Stimulated activated CD8-positive, alpha-beta memory T cell treated with anti-CD3 and anti-CD28 coated beads, Interleukin-15, amount 100 ng/mL, for 1 hour (primary cell): ENCODE data around the gene GMPPA.

ENCODE experiments used
- DNase-seq: peaks from one replicate; pipeline ENCODE4 v3.0.0-alpha.2; 2020; ENCODE audit warnings: low read depth

GMPPA gene

DNA sequence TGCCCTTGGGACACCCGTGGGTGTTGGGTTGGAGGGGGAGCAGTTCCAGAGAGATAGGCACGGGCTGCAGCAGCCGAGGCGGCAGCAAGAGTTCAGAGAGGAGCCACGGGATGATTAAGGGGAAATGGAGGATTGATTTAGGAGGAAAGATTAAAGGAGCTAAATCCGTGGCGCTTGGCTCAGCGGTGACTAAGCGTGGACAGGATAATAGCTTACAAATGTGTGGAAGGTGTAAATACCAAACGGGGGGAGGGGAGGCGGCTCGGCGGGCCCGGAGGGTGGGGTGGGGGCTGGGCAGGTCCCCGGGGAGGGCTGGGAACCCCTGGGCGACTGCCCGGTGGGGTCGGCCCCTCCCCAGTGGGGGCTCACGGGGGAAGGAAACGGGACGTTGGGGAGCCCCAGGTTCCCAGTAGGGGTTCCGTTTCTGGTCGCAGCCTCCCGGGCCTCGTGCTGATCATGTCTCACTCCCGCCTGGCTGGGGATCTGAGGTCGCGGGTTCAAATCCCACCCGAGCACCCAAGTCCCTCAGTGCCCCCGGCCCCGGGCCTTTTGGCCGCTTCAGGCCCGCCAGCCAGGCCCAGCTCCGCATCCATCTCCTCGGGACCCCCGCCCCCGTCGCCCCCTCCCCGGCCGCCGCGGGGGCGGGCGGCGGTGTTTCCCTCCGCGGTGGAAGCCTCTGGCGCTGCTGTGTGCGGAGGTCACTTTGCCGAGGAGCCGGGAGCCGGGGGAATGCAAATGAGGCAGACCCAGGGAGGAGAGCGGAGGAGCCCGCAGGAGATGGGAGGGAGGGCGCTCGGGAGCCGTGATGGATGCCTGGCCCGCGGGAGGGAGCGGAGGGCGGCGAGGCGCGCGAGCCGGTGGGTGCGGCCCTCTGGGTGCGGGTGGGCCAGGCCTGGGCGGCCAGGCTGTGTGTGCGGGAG, 23.7 kb downstream of the GMPPA start:
- DNase-seq, result no peak

DNA sequence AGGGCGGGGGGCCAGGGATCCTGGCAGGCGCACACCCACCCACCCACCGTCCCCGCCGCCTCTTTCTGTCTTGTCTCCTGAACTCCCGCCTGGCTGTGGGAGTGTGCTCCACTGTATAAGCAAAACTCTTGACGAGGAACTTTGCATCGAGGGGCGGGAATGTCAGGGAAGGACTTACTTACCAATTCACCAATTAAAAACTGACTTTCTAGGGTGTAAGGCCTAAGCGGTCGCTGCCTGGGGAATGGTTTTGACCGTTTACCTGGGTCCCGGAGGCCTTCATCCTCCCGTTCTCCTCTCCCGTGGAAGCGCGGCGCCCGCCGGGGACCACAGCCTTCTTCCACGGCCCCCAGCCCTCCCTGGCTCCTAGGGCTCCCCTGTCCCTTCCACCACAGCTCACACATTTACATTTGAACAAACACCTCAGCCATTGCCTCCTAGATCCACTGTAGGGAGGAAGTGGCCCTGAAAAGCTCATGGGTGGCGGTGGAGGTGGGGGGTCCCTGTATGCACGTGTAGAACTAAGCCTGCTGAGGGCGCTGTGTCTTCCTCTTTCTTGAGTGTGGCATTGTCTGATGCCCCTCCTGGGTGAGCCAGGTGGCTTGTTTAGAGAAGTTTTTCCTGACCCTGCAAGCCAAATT, 24.5 kb downstream of the GMPPA start:
- DNase-seq, result no peak

DNA sequence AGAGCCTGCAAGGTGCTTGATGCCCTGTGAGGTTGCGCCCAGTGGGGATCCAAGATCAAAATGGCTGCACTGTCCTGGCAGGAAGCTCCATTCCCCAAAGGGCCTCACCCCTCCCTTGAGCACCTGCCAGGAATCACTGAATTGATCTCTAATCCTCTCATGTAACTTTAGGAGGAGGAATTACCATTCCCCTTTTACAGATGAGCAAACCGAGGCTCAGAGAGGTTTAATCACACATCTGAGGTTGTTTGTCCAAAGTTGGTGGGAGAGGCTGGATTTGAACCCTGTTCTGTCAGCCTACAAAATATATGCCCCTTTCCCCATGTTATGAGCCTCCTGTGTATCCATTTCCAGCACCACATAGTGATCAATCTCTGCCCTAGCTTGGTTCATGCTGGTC, 26.1 kb downstream of the GMPPA start:
- no peak for DNase-seq

DNA sequence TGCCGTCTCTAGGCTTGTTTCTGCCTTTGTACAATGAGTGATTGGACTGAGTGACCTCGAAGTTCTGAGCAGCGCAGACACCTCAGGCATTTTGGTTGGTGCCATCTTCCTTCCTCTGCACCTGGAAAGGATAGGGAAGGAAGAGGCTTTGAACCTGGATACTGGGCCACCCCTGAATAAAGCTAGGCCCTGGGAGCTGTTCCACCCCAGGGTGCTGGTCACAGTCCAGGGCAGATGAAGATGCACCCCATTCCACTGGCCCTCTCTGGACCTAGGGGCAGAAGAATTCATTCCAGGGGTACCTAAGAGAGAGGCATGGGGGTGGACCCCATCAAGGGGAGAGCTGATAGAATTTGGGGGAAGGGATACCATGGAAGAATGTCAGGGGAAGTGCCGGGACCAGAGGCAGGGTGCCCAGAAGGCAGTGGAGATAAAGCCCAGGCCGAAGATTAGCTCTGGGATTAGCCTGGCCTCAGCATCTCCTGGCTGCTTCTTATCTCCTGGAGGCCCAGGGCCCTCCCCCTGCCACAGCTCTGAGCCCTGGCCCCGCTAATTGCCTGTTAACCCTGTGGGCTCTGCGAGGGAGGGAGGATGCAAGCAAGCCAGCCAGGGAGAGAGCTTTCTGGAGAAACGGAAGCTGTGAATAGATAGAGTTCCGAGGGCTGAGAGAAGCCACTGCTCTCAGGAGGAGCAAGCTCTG, 27.0 kb downstream of the GMPPA start:
- no peak for DNase-seq

DNA sequence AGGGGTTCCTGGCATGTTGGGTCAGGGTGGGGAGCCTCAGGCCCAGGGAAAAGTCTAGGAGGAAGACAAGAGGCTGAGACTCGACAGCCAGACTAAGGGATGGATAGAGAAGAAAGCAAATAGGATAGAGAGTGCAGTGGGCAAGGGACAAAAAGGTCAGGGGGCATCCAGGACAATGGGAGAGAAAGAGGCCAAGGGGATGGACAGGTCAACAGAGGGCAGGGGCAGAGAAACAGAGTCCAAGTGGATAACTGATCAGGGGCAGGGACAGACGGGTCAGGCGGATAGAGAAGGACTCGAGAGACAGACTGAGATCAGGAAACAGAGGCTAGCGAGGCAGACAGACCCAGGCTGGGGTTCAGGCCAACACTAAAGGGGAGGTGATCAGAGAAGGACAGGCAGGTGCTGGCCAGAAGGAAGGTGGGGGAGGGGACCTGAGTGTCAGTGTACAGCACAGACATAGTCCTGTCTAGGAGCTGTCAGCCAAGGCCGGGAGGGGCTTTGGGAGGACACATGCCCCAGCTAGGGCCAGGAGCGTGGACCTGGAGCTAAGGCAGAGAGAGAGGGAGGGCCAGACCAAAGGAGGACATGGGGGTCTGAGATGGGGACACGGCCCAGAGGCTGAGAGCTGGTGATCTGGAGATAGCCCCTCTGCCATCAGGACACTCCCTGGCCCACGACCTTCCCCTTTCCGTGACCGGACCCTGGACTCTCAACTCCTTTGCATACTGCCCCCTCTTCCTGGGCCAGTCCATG, 27.8 kb downstream of the GMPPA start:
- DNase-seq, result no peak

DNA sequence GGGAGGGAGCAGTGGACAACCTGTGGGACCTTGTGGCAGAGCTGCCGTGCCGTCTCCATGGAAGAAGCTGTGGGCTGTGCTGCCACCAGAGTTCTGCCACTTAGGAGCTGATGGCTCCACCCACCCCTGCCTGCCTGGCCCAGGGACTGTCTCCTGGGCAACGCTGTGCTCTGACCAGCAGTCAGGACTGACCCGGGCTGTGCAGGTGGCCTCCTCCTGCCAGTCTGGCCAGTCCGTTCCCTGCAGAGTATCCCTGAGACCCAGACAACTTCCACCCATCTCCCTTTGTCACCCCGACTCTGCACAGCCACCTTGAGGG, 28.3 kb downstream of the GMPPA start:
- DNase-seq, result no peak

DNA sequence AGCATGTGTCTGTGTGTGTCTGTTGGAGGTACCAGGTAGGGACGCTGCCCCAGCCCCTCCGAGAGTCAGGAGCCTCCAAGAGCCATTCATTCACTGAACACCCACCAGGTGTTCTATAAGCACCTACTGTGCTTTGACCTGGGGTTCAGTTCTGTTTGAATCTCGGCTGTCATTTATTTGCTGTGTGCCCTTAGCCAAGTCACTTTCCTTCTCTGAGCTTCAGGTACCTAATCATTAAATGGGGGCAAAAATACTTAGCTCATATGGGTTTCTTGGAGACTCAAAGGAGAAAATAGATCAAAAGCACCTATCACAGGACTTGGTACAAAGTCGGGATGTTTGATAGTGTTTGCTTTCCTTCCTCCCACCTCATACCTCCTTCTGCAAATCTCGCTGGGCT, 28.8 kb downstream of the GMPPA start:
- no peak for DNase-seq

DNA sequence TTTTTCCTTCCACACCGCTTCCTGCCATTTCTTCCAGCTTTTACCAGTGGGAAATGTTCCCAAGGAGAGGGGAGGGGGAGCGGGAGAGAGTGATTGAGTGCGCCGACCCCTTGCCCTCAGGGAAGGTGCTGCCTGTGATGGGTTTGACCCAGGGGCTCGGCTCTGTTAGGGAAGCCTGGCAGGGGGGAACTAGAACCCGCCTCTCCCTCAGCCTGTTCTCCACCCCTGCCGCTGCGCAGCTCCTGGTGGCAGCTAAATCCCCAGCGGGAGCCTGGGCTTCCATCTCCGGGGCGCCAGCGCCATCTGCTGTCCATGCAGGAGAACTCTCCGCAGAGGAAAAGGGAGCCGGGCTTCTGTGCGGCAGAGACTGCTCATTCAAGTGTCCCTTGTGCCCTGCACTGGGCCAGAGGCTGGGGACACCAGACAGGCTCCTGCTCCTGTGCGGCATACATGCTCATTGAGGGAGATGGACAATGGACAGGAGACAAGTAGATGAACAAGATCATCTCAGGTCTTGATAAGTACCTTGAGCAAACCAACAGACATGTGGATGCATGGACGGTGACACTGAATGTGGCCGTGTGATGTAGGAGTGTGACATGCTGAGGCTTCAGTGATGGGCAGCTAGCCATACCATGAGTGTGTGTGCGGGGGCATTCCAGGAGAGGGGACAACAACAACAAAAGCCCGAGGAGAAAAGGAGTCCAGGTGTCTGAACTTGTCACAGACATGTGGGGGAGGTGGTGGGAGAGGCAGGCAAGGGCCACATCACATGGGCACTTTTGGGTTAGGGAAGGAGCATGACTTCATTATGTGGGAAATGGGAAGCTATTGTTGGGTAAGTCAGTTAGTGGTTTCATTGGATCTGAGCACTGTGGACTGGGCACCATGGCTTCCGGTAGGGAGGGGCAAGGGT, 31.6 kb downstream of the GMPPA start:
- DNase-seq, result peak; percentile 77

DNA sequence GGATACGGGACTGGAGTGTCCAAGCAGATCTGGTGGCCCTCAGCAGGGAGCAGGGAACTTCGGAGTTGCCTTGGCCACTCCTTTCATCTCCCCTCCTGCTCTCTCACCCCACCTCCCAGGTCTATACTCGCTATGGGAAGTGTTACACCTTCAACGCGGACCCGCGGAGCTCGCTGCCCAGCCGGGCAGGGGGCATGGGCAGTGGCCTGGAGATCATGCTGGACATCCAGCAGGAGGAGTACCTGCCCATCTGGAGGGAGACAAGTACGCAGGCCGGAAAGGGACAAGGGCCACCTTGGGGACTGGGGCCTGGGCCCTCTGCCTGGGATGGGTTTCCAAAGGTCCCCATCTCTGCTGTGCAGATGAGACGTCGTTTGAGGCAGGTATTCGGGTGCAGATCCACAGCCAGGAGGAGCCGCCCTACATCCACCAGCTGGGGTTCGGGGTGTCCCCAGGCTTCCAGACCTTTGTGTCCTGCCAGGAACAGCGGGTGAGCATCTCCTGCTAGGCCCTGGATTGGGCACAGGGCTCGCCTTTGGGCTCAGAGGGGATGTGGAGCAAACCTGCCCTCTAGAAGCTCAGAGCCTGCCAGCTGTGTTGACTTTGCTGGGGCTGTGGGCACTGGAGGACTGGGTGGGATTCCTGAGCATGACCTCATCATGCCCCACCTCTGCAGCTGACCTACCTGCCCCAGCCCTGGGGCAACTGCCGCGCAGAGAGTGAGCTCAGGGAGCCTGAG, 33.1 kb downstream of the GMPPA start:
- DNase-seq, result no peak

DNA sequence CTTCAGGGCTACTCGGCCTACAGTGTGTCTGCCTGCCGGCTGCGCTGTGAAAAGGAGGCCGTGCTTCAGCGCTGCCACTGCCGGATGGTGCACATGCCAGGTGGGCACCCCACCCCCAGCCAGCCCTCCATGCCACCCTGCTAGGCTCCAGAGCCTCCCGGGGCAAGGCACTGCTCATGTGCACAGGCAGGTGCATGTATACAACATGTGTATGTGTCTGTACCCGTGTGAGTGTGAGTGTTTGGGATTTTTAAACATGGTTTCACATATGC, 33.6 kb downstream of the GMPPA start:
- DNase-seq, result no peak

DNA sequence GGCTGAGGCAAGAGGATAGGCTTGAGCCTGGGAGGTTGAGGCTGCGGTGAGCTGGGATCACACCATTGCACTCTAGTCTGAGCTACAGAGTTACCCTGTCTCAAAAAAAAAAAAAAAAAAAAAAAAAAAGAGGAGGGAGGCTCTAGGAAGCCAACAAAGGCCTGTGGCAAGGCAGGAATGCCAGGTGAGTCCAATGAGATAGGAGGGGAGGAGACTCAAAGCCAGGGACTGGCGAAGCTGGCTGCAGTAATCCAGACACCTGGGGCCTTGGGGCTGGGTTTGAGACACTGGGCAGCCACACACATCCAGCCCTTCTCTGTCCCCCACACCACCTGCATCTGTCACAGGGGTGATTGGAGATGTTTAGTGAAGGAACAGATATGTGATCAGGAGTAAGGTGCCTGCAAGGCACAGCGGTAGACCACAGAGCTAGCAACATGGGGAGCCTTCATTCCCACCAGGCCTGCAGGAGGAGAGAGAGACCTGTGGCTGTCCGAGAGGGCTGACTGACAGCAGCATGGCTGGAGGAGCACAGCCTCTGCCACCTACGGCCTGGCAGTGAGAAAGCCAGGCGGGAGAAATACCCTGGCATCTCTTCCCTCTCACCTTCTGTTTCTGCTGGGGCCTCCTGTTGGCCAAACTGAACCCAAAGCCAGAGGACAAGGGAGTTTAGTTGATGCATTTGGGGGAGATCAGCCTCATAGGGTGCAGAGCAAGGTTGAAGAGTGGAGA, 35.4 kb downstream of the GMPPA start:
- no peak for DNase-seq

DNA sequence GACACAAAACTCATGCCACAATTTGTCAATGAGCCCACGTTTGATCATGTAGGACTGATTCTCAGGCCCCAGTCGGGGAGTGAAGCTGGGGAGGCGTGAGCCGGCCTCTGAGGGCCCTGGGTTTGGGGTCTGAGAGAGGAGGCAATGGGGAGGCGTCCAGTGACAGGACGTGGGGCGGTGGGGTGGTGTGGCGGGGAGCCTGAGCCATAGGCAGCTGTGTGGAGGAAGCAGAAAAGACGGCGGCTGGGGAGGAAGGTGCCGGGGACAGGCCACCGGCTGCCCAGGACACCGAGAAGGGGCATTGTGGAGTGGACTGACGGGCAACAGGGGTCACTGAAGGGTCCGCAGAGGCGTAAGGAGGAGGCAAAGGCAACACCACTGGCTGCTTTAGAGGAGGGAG, 37.7 kb downstream of the GMPPA start:
- DNase-seq, result no peak

DNA sequence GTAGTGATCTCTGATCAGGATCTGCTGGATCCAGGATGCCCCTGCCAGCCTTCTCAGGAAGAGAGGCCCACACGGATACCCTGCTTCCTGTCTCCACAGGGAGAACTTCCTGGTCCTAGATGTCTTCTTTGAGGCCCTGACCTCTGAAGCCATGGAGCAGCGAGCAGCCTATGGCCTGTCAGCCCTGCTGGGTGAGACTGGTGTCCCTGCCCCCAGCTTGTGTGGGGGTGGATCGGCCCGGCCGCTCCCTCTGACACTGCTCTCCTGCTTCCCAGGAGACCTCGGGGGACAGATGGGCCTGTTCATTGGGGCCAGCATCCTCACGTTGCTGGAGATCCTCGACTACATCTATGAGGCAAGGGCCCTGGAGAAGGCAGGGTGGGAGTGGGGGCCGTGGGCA, 38.3 kb downstream of the GMPPA start:
- no peak for DNase-seq

DNA sequence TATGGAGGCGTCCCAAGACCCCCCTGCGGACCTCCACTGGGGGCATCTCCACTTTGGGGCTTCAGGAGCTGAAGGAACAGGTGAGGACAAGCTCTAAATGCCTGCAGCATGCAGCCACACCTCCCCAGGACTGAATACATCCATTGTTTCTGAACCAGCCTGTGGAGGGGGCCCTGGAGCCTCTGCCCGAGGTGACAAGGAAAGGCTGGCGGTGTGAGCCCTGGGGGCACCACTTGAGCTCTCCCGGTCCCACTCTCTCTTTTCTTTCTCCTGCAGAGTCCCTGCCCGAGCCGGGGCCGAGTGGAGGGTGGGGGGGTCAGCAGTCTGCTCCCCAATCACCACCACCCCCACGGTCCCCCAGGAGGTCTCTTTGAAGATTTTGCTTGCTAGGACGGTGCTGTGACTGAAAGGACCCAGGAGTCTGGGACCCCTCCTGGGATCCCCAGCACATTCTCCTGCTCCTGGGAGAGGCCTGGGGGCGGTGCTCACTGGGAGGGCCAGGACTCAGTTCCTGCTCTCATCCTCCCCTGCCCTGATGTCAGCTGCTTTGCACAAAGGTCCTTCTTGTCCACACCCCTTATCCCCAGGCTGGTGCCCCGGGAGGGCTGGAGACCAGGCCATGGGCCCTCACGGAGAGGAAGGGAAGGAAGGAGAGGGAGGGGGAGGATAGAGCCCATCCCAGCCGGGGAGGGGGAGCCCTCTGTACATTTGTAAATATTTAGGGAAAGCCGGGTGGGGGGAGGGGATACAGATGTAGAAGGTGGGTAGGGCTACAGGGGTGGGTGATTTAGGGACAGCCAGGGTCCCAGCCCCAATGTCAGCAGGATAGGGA, 39.2 kb downstream of the GMPPA start:
- DNase-seq, result no peak

DNA sequence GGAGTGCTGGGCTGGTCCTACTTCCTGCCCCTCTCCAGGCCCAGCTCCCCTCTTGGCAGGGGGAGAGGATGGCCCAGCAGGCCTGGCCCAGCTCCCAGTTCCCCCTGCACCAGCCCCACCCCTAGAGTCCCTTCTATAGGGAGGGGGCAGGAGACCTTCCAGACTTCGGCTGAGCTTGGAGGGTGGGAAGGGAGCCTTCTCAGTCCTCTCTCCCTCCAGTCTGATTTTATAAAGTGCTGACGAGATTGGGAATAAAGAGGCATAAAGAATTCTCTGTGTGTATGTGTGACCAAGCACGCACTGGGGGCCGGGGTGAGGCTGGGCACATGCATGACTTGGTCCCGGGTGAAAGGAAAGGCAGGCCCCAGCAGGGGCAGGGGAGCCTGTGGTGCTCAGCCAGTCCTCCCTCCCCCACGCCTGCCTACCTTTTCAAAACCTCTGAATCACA, 39.8 kb downstream of the GMPPA start:
- no peak for DNase-seq

DNA sequence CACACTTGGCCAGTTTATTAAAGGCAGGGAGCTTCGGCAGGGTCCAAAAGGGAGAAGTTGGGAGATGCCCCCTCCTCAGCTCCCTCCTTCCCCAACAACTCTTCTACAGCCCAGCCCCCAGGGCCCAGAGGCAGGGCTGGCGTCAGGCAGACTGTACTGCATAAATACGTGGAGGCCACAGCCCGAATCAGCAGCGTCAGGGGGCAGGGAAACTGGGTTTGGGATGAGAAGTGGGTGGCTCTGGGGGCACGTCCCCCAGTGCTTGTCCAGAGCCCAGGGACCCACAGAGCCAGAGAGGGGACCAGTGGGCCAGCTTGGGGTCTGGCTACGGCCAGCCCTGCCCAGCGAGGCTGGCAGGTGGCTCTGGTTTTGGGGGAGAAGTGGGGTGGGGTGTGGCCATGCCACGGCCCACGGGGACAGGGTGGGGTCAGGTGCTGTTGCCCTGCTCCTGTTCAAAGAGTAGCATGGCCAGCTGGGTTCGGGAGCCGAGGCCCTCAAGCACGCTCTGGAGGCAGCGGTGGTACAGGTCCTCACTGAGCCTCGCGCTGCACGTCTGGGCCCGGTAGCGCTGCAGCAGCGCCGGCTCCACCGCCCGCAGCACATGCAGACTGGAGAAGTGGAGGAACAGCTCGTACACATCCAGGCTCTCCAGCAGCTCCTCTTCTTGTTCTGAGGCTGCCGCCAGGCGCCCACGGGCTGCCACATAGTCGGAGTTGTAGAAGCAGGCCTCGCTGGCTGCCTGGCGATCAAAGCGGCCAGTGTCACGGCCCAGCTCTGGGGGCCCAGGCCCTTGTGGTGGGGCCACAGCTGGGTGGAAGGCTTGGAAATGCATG, 40.5 kb downstream of the GMPPA start:
- DNase-seq, result no peak

DNA sequence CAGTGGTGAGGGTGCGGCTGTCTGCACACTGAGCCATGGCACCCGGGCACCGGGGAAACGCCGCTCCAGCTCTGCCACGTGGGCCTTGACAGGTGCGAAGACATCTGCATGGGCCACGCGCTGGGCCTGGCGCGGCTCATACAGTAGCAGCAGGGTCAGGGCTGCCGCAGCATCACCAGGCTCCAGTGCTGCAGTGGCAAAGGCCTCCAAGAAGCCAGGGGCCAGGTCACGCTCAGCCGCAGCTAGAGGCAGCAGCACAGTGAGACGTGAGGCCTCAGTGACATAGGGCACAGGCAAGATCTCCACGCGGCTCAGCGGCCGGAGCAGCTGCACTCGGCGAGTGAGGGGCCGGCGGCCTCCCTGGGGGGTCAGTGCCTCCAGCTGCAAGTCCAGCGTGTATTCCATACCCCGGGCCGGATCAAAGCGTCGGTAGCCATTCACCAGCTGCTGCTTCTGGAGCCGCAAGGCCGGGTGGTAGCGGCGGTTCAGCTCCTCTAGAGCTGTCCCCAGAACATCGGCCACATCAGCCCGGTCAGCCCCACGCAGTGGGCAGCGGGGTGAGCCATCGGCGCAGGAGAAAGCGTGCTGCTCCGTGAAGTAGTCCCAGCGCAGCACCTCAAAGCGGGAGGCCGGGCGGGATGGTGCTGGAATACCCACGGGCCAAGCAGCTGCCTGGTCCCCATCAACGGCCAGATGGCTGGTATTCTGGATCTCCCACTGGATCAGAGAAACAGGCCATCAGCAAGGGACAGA, 41.4 kb downstream of the GMPPA start:
- DNase-seq, result no peak
